H9 (cell line): ENCODE results near the gene A1CF. TPM values are rescaled to one million over a fixed set of nuclear protein-coding genes. Genes with fewer than 3 reads are reported as not detected.

Experiments used
- DNase-seq: peaks from one replicate; pipeline ENCODE4 v3.0.0-alpha.2; 2017
- H2AFZ ChIP-seq: one replicate; pipeline ENCODE4 v1.6.1; 2013; ENCODE audit warnings: mild to moderate bottlenecking, low read length, control low read depth, moderate library complexity
- H2AK5ac ChIP-seq: 2 replicates; pipeline ENCODE4 v1.6.1; 2013; ENCODE audit warnings: low read length, control low read depth, mixed read lengths; ENCODE audit not compliant: insufficient read length
- H2BK120ac ChIP-seq: one replicate; pipeline ENCODE4 v1.6.1; 2013; ENCODE audit warnings: low read depth, mild to moderate bottlenecking, low read length, control low read depth, inconsistent platforms; ENCODE audit not compliant: poor library complexity, severe bottlenecking
- H2BK12ac ChIP-seq: 2 replicates; pipeline ENCODE4 v1.6.1; 2013; ENCODE audit warnings: low read length, control low read depth, mixed read lengths, low read depth; ENCODE audit not compliant: insufficient read length
- H2BK15ac ChIP-seq: 2 replicates; pipeline ENCODE4 v1.6.1; 2013; ENCODE audit warnings: low read depth, low read length, control low read depth
- H2BK20ac ChIP-seq: one replicate; pipeline ENCODE4 v1.6.1; 2013; ENCODE audit warnings: low read depth, mild to moderate bottlenecking, low read length, control low read depth, inconsistent platforms; ENCODE audit not compliant: poor library complexity, severe bottlenecking
- H2BK5ac ChIP-seq: 2 replicates; pipeline ENCODE4 v1.6.1; 2013; ENCODE audit warnings: low read length, control low read depth, mixed read lengths; ENCODE audit not compliant: insufficient read length
- H3K14ac ChIP-seq: 2 replicates; pipeline ENCODE4 v1.6.1; 2013; ENCODE audit warnings: low read length, control low read depth; ENCODE audit not compliant: insufficient read depth
- H3K18ac ChIP-seq: 2 replicates; pipeline ENCODE4 v1.6.1; 2013; ENCODE audit warnings: low read depth, mild to moderate bottlenecking, mixed read lengths, low read length, control low read depth; ENCODE audit not compliant: insufficient read length
- H3K23ac ChIP-seq: 2 replicates; pipeline ENCODE4 v1.6.1; 2013; ENCODE audit warnings: low read length, control low read depth, mixed read lengths, low read depth; ENCODE audit not compliant: insufficient read length
- H3K23me2 ChIP-seq: 2 replicates; pipeline ENCODE4 v1.6.1; 2013; ENCODE audit warnings: low read depth, mild to moderate bottlenecking, mixed read lengths, low read length, control low read depth; ENCODE audit not compliant: insufficient read length, poor library complexity, severe bottlenecking
- H3K27ac ChIP-seq: 2 replicates; pipeline ENCODE4 v1.5.1; 2013; ENCODE audit warnings: low read length, control low read depth, mixed read lengths, low read depth; ENCODE audit not compliant: insufficient read length
- H3K27me3 ChIP-seq: 2 replicates; pipeline ENCODE4 v1.6.1; 2013; ENCODE audit warnings: low read length, control low read depth, inconsistent platforms; ENCODE audit not compliant: insufficient read depth
- H3K4ac ChIP-seq: 2 replicates; pipeline ENCODE4 v1.6.1; 2013; ENCODE audit warnings: low read depth, mild to moderate bottlenecking, control low read depth, inconsistent platforms, low read length, moderate library complexity
- H3K4me1 ChIP-seq: 2 replicates; pipeline ENCODE4 v1.6.1; 2013; ENCODE audit warnings: low read length, control low read depth, inconsistent platforms; ENCODE audit not compliant: insufficient read depth
- H3K4me2 ChIP-seq: 2 replicates; pipeline ENCODE4 v1.6.1; 2013; ENCODE audit warnings: low read length, control low read depth, mixed read lengths; ENCODE audit not compliant: insufficient read length, insufficient read depth
- H3K56ac ChIP-seq: 2 replicates; pipeline ENCODE4 v1.6.1; 2013; ENCODE audit warnings: low read depth, mild to moderate bottlenecking, mixed read lengths, low read length, control low read depth; ENCODE audit not compliant: insufficient read length
- H3K79me1 ChIP-seq: 2 replicates; pipeline ENCODE4 v1.6.1; 2013; ENCODE audit warnings: low read depth, mild to moderate bottlenecking, moderate library complexity, low read length, control low read depth, inconsistent platforms; ENCODE audit not compliant: insufficient read depth, poor library complexity, severe bottlenecking
- H3K79me2 ChIP-seq: 2 replicates; pipeline ENCODE4 v1.6.1; 2013; ENCODE audit warnings: low read length, control low read depth, inconsistent platforms; ENCODE audit not compliant: insufficient read depth
- H3K9ac ChIP-seq: 2 replicates; pipeline ENCODE4 v1.6.1; 2013; ENCODE audit warnings: low read length, control low read depth, mixed read lengths; ENCODE audit not compliant: insufficient read length; ENCODE audit errors: extremely low read depth
- H3K9me3 ChIP-seq: one replicate; pipeline ENCODE4 v1.6.1; 2013; ENCODE audit warnings: low read depth, low read length, inconsistent platforms; ENCODE audit not compliant: control insufficient read depth
- H3T11ph ChIP-seq: one replicate; pipeline ENCODE4 v1.6.1; 2013; ENCODE audit warnings: mild to moderate bottlenecking, low read length, control low read depth, inconsistent platforms
- H4K20me1 ChIP-seq: one replicate; pipeline ENCODE4 v1.6.1; 2013; ENCODE audit not compliant: control insufficient read depth, insufficient read length, insufficient read depth
- H4K5ac ChIP-seq: 2 replicates; pipeline ENCODE4 v1.6.1; 2013; ENCODE audit warnings: low read depth, mild to moderate bottlenecking, mixed read lengths, low read length, control low read depth; ENCODE audit not compliant: insufficient read length
- H4K8ac ChIP-seq: replicated peaks from 2 replicates; pipeline ENCODE4 v1.6.1; 2013; ENCODE audit warnings: low read length, control low read depth, mixed read lengths, low read depth; ENCODE audit not compliant: insufficient read length
- H4K91ac ChIP-seq: 2 replicates; pipeline ENCODE4 v1.6.1; 2013; ENCODE audit warnings: low read depth, mild to moderate bottlenecking, moderate library complexity, mixed read lengths, low read length, control low read depth; ENCODE audit not compliant: insufficient read length
- H3K27ac Mint-ChIP-seq, 3 experiments: 2 replicates in 2 of 3; 3 replicates in 1 of 3; pipeline ENCODE4 v1.8.0; 2020 to 2021; ENCODE audit warnings: mixed read lengths in 3 of 3, mild to moderate bottlenecking in 1 of 3, moderate library complexity in 1 of 3
- H3K27me3 Mint-ChIP-seq: 2 replicates; pipeline ENCODE4 v1.8.0; 2021; ENCODE audit warnings: low read depth, mild to moderate bottlenecking, moderate library complexity, mixed read lengths
- H3K36me3 Mint-ChIP-seq, 3 experiments: 2 replicates in 2 of 3; 3 replicates in 1 of 3; pipeline ENCODE4 v1.8.0; 2020 to 2021; ENCODE audit warnings: low read depth in 3 of 3, mixed read lengths in 3 of 3; ENCODE audit not compliant: insufficient read depth in 1 of 3
- H3K4me1 Mint-ChIP-seq, 2 experiments: 2 replicates each; pipeline ENCODE4 v1.8.0; 2020; ENCODE audit warnings: mixed read lengths in 2 of 2
- H3K4me3 Mint-ChIP-seq, 2 experiments: 2 replicates in 1 of 2; 3 replicates in 1 of 2; pipeline ENCODE4 v1.8.0; 2020 to 2021; ENCODE audit warnings: mild to moderate bottlenecking in 2 of 2, mixed read lengths in 2 of 2, moderate library complexity in 1 of 2
- H3K9me3 Mint-ChIP-seq, 2 experiments: 2 replicates in 1 of 2; 3 replicates in 1 of 2; pipeline ENCODE4 v1.8.0; 2020; ENCODE audit warnings: mild to moderate bottlenecking in 2 of 2, mixed read lengths in 2 of 2, moderate library complexity in 1 of 2
- CTCF ChIP-seq: fragments of 200-600 bp; sonication (generic); conservative IDR thresholded peaks from 3 replicates; pipeline ENCODE4 v1.8.0; 2021; ENCODE audit warnings: antibody characterized with exemption, mild to moderate bottlenecking
- WGBS: extraction: QIAGEN DNeasy Blood & Tissue Kit; methylation state at CpG from one replicate; pipeline ENCODE4 v1.1.7; 2013; ENCODE audit warnings: missing lambda C conversion rate, low lambda C conversion rate, mixed read lengths; ENCODE audit not compliant: insufficient read length; ENCODE audit errors: extremely low coverage; 5-methylcytosine and 5-hydroxymethylcytosine counted together
- total RNA-seq: library from RNA; stranded (reverse); gene quantifications from 2 replicates; pipeline ENCODE4 v1.2.1, GENCODE V29; 2021

A1CF gene
- total RNA-seq, 1 experiment from 2014 or later: not detected

GRCh38 chr10:50832171-50832751 is 53.2 kb downstream of the A1CF start:
- Histone ChIP-seq H2BK120ac (no peak overlapping the region), H2AK5ac (no peak overlapping the region), H2BK20ac (no peak overlapping the region), H3K4ac (no peak overlapping the region), H2BK5ac (no peak overlapping the region), H4K91ac (no peak overlapping the region), H3K14ac (no peak overlapping the region), H3K18ac (no peak overlapping the region), H3K27me3 (no peaks in the 10 kb centered on the region), H4K20me1 (no peaks in the 10 kb centered on the region), H4K8ac (no peak overlapping the region), H3K79me1 (no peaks in the 10 kb centered on the region), H3T11ph (no peak overlapping the region), H4K5ac (no peak overlapping the region), H3K4me2 (no peak overlapping the region), H3K9me3 (no peaks in the 10 kb centered on the region), H3K56ac (no peak overlapping the region), H3K79me2 (no peaks in the 10 kb centered on the region), H3K4me1 (no peaks in the 10 kb centered on the region), H3K23me2 (no peaks in the 10 kb centered on the region), H3K27ac (no peak overlapping the region), H3K23ac (no peak overlapping the region), H3K9ac (no peak overlapping the region), H2BK15ac (no peak overlapping the region), H2AFZ (no peak overlapping the region), H2BK12ac (no peak overlapping the region)
- H3K9me3 Mint-ChIP-seq: no peaks in the 10 kb centered on the region
- H3K4me1 Mint-ChIP-seq: no peaks in the 10 kb centered on the region
- peaks cover 12% of the 10 kb centered on the region for H3K27me3 Mint-ChIP-seq
- H3K4me3 Mint-ChIP-seq: no peak overlapping the region
- TF ChIP-seq CTCF: no peak
- WGBS: no CpG with 5 or more reads among the region's 3 CpGs
- no peaks in the 10 kb centered on the region for H3K36me3 Mint-ChIP-seq
- H3K27ac Mint-ChIP-seq: no peak overlapping the region
- DNase-seq: no peak
